HG03558 (cell line): ENCODE measurements around the gene ANKS3.

Source experiments
- ATAC-seq: cut with Tn5 transposase; IDR thresholded peaks from one replicate; pipeline ENCODE4 v1.9.1; 2021; ENCODE audit warnings: moderate number of reproducible peaks; ENCODE audit not compliant: unreplicated experiment; ENCODE audit errors: extremely low read depth

Gene ANKS3

DNA sequence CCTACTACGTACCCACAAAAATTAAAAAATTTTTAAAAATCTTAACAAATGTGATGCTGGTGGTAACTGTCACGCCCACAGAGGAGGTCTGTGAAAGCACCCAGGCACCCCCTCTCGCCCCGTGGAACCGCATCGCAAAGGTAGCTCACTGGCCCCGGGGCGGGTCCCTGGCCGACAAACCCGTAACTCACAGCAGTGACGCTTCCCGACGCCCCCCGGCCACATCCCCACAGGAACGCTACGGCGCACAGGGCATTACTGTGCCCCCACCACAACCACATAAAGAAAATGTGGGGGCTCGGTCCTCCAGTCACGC is 366 bp downstream of the ANKS3 start:
- no peak for ATAC-seq

GRCh38 chr16:4733211-4733742 is 794 bp downstream of the ANKS3 start:
- ATAC-seq: no peak

DNA sequence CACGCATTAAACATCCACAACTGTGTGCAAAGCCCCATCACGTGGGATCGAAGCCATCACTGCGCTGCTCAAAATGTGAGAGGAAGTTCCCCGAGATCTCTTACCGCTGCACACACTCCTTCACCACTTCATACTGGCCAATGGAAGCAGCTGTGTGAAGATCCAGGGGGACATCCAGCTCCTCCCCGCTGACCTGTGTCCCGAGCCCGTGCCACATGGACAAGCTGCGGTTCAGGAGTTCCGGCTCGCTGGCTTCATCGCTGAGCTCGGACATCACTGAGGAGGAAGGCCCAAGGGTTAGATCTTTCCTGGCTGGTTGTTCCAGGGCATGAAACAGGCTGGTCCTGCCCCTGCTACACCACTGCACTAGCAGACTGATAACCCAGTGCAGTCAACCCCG is 4.2 kb downstream of the ANKS3 start:
- no peak for ATAC-seq

DNA sequence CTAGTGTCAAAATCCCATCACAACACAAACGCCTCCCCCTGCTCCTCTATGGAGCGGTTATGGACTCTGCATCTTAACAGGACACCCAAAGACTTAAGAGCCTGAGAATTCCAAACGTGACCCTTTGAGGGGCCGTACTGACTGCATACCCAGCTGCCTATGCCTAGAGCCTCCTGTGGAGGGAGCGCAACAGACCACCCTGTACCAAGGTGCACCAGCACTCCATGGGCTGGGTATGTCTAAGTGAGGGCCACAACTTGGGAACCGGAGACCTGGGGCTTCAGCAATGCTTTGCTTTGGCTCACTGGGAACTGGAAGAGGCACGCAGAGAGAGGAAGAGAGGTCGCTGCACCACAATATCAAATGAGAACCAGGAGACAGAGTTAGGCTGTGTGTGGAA is 5.4 kb downstream of the ANKS3 start:
- ATAC-seq: no peak

DNA sequence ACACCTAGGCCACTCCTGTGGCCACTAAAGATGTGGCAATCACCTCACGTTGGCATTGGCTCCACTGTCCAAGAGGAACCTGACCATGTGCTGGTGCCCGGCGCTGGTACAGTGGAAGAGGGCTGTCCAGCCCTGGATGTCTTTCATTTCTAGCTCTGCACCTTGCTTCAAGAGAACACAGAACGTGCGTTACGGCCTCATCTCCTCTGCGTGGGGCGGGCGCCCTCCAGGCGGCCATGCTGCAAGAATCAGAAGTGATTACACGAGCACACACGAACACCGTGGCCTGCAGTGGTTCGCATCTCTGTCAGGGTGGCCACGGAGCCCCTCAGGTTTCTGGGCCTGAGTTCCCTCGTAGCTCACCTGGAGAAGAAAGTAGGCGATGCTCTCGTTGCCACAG is 7.5 kb downstream of the ANKS3 start:
- ATAC-seq: no peak

- ATAC-seq: no peak
Measured at GRCh38 chr16:4724661-4725270, 9.3 kb downstream of the ANKS3 start.

DNA sequence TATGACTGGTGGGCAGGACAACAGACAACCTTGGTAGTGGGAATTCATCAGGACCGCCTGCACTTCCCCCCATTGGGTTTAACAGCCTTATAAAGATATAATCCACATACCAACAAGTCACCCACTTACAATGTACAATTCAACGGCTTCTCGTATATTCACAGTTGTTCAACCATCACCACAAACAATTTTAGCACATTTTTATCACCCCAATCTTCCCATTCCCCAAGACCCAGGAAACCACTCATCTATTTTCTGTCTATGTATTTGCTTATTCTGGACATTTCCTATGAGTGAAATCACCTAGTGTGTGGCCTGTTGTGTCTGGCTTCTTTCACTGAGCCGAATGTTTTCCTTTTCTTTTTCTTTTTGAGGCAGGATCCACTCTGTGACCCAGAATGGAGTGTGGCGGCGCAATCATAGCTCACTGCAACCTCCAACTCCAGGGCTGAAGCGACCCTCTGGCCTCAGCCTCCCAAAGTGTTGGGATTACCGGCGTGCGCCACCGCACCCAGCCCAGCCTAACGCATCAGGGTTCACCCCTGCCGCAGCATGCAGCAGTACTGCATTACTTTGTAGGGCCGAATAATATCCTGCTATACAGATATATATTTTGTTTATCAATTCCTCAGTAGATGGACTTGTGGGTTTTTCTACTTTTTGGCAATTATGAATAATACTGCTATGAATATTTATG is 10.9 kb downstream of the ANKS3 start:
- no peak for ATAC-seq

DNA sequence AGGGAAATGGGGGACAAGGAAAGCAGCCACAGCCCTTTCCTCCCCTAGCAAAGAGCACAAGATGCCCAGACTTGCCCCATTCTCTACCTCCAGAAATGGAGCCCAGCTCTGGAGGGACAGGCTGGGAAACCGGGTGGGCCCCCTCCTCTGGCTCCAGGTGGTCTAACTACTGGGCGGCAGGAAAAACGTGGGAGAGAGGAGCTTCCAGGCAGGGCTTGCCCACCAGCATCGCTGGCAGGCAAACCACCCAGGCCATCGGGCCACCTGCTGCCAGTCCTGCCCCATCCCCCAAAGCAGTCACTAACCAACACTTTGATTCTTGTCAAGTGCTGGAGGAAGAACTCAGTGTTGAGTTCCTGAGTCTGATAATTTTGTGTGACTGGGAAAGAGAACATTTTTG is 15.6 kb downstream of the ANKS3 start:
- no peak for ATAC-seq

DNA sequence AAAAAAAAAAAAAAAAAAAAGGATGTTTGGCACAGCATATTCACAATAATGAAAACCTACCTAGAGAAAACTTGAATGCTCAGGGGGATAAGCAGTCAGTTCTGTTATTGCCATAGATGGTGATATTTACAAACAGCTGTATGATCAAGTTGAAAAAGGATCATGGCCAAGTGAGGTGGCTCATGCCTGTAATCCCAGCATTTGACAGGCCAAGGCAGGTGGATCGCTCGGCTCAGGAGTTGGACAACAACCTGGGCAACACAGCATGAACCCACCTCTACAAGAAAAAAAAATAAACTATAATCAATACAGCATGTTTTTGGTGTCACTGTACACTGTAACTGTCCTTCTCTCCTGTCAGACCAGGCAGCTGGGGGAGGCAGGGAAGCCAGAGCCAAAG is 19.1 kb downstream of the ANKS3 start:
- ATAC-seq: no peak

DNA sequence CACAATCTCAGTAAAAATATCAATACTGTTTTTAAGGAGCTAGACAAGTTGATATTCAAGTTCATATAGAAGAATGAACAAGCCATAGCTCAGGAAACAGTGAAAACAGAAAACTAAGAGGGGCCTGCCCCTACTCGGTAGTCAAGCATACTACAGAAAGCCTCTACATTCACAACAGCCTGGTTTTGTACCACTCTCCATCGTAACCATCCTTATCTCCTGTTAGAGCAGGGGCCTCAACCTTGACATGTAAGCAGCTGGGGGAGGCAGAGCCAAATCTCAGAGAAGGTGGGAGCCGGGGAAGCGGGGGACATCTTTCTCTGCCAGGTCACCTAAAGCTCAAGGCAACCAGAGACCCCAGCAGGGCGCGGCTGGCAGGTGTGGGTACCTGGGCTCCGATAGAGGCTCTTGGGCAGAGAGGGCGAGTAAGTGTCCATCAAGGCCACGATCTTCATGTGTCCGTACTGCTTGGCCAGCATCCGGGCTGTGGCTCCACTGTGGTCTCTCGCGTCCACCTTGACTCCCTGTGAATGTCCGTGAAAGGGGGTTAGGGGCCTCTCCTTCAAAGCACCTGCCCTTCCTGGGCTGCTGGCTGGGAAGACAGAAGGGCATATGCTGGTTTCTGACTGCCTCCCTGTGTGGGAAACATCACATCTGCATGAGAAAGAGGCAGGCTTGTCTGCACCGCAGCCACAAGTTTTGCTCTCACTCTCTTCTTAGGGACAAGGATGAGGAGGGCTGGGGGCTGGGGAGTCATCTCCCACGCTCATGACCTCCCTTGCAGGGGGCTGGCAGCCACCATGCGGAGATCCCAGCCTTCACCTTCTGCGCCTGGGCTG is 20.2 kb downstream of the ANKS3 start:
- no peak for ATAC-seq

GRCh38 chr16:4709481-4709880 is 24.6 kb downstream of the ANKS3 start:
- no peak for ATAC-seq

DNA sequence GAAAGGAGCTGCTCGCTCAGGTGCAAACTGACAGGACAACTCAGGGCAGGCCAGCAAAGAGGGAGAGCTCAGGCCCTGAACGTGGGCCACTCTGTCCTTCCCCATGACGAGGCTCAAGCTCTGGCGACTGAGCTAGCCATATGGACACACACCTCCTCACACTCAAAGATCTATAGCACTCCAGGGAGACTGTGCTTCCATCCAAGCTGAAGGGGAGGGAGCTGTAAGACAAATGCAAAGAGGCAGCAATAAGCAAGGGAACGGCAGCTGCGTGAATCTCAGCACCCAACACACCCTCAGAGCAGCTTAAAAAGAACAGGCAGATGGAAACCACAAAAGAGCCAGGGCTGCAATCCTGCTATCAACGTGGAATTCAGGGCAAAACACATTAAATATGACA is 27.2 kb downstream of the ANKS3 start:
- ATAC-seq: no peak

DNA sequence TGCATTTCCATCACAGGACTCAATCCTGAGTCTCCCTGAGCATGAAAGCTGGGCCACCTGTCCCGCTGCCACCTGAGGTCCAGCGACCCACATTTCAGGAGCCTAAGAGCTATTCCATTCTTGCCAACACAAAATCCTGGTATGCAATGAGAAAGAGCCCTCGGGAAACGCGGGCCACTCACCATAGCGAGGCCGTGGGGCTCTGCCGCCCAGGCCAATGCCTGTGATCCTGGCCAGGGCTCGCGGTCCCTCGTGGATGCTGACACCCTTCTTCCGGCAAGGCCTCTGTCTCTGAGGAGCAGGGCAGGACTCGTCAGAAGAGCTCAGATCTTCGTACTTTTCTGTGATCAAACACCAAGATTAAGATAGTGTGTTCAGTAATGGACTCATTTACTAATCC is 29.2 kb downstream of the ANKS3 start:
- ATAC-seq: no peak

DNA sequence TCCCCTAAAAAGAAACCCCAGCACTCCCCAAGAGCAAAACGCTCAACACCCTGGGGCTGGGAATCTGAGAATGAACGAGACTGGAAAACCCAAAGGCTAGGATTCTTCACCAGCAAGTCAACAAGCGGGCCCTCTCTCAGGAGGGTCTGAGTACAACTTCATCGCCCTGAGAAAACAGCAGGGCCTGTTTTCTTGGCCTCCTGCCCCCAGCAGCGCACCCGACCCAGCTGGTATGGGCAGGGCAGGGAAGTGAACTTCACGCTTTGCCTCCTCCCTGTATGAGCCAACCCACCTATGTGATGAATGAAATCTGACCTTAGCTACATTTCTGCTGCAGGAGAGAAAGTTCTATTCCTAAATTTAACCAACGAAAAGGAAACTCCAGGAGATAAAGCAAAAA is 29.6 kb downstream of the ANKS3 start:
- ATAC-seq: no peak

- ATAC-seq: no peak
Measured at GRCh38 chr16:4703906-4704305, 30.2 kb downstream of the ANKS3 start.

- no peak for ATAC-seq
Measured at GRCh38 chr16:4702466-4702808, 31.6 kb downstream of the ANKS3 start.

DNA sequence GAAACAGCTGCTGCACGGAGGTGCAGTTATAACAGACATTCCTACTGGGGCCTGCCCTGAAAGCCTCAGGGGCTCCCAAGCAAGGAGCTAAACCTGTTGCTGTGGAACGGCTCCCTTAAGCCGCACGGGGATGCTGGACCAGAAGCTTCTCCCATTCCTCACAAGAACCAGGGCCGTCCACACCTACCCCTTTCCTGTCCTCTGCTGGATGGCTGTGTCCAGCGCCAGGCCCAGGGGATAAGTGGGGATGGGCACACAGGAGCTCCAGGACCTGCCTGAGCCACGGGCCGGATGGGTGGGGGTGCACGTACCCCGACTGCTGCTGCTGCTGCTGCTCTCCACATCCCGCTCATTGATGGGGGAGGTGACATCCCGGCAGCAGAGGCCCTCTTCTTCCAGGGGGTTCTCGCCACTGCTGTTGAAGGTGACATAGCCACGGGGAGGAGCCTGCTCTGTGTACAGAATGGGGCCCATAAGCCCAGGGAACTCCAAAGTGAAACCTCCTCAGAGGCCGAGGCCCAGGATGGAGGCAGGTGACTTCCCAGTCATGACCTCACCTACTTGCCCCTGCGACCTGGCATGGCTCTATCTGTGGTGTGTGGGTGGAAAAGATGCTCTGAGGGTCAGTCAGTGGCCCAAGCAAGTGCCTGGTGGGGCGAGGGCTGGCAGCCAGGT is 32.1 kb downstream of the ANKS3 start:
- no peak for ATAC-seq

DNA sequence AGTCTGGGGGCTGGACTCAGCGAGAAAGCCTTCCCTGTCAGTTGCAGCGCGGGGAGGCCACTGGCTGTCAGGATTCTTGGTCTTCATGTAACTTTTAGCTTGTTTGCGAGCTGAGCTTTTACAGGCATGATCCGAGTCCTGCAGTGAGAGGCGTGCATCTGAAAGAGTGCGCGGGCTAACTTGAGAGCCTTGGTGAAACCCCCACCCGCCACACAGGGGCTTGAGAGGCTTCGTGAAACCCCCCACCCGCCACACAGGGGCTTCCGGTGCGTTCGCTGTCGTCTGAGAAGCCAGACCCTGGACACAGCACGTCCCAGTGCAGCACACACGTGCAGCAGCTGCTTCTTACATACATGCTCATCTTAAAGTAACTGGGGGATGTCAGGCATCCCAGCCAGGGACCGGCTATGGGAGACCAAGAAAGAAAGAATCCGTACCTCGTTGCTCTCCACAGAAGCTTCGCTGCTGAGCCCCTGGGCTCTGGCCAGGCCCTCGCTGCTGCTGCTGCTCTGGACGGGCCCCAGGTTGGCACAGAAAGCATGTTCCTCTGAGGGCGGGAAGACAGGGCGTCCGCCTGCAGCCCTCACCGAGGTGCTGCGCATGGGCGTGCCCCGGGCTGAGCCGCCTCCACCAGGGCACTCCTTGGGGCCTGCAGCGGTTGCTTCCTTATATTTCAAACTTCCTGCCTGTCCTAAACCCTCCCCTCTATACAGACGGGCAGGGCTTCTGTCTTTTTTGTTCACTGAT is 32.9 kb downstream of the ANKS3 start:
- no peak for ATAC-seq

DNA sequence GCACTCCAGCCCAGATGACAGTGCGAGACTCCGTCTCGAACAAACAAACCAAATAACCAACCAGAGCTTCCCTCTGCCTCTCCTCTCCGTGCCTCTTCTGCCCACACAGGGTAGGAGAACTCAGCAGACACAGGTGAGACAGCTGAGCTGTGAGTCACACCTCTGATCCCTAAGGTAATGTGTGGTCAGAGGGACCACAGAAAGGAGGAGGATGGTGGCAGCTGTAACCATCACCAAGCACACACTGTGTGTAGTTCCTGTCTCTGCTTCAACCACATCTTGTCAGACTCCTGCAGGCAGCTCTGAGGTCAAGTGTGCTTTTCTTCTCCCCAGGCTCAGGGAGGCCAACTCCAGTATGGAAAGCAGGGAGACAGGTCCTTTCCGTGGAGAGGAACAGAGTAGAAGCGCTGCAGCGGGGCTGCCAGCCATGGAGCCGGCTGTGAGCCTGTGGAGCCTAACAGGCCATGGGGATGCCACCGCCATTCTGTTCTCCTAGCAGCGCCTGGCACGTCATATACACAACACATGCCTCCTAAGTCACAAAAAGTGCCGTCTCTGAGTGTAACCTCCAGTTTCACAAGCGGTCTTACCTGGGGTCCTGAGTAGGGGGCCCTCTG is 33.6 kb downstream of the ANKS3 start:
- no peak for ATAC-seq

- no peak for ATAC-seq
Measured at GRCh38 chr16:4699046-4699556, 35.0 kb downstream of the ANKS3 start.
